Stimulated activated CD8-positive, alpha-beta memory T cell treated with anti-CD3 and anti-CD28 coated beads, Interleukin-12 subunit alpha, Interleukin-12 subunit beta, amount 100 ng/mL, for 1 hour (primary cell): Measurements from ENCODE around the gene DCPS.
"Not testable (repeated sequence)": the region's sequence is repeated elsewhere in the genome, so short reads cannot be mapped to it uniquely, and the experiment has no call there.

Experiments
- DNase-seq: peaks from one replicate; pipeline ENCODE4 v3.0.0-alpha.2; 2020; ENCODE audit warnings: low read depth

Gene DCPS

GRCh38 chr11:126290887-126291286 lies 13.0 kb upstream of the DCPS start:
- DNase-seq: no peak

GRCh38 chr11:126293726-126294125 lies 10.1 kb upstream of the DCPS start:
- no peak for DNase-seq

- no peak for DNase-seq
Observed at GRCh38 chr11:126297004-126297403, 6.9 kb upstream of the DCPS start.

- no peak for DNase-seq
Observed at GRCh38 chr11:126304457-126305075, 706 bp downstream of the DCPS start.

- DNase-seq: no peak
Observed at GRCh38 chr11:126305699-126306098, 1.8 kb downstream of the DCPS start.

- DNase-seq: no peak
Observed at GRCh38 chr11:126307706-126308105, 3.8 kb downstream of the DCPS start.

GRCh38 chr11:126308271-126308671 lies 4.4 kb downstream of the DCPS start:
- no peak for DNase-seq

- DNase-seq: not testable (repeated sequence)
Observed at GRCh38 chr11:126308771-126309170, 4.9 kb downstream of the DCPS start.

GRCh38 chr11:126310200-126310991 lies 6.5 kb downstream of the DCPS start:
- DNase-seq: peak; percentile 45

- DNase-seq: no peak
Observed at GRCh38 chr11:126310992-126311310, 7.1 kb downstream of the DCPS start.

- DNase-seq: no peak
Observed at GRCh38 chr11:126311401-126312291, 7.8 kb downstream of the DCPS start.

GRCh38 chr11:126312961-126313360 lies 9.1 kb downstream of the DCPS start:
- no peak for DNase-seq

- DNase-seq: no peak
Observed at GRCh38 chr11:126313826-126314225, 10.0 kb downstream of the DCPS start.

- DNase-seq: no peak
Observed at GRCh38 chr11:126317432-126317755, 13.5 kb downstream of the DCPS start.

- DNase-seq: no peak
Observed at GRCh38 chr11:126317756-126318573, 14.1 kb downstream of the DCPS start.

GRCh38 chr11:126318574-126319373 lies 14.9 kb downstream of the DCPS start:
- no peak for DNase-seq

- DNase-seq: no peak
Observed at GRCh38 chr11:126319374-126319740, 15.5 kb downstream of the DCPS start.

GRCh38 chr11:126322996-126323395 lies 19.1 kb downstream of the DCPS start:
- DNase-seq: no peak

- no peak for DNase-seq
Observed at GRCh38 chr11:126327281-126328000, 23.6 kb downstream of the DCPS start.

GRCh38 chr11:126328001-126328390 lies 24.1 kb downstream of the DCPS start:
- no peak for DNase-seq

- no peak for DNase-seq
Observed at GRCh38 chr11:126328444-126328843, 24.6 kb downstream of the DCPS start.
